GM18508 (cell line): ENCODE results near the gene FAM209B.
"Not testable (repeated sequence)": the region's sequence is repeated elsewhere in the genome, so short reads cannot be mapped to it uniquely, and the experiment has no call there.

ENCODE experiments used
- ATAC-seq: cut with Tn5 transposase; IDR thresholded peaks from one replicate; pipeline ENCODE4 v1.9.1; 2021; ENCODE audit warnings: moderate number of reproducible peaks; ENCODE audit not compliant: insufficient read depth, unreplicated experiment

Gene FAM209B, protein sequence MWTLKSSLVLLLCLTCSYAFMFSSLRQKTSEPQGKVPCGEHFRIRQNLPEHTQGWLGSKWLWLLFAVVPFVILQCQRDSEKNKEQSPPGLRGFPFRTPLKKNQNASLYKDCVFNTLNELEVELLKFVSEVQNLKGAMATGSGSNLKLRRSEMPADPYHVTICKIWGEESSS

GRCh38 chr20:56532946-56533345, at the start of gene FAM209B:
FAM209B (plus strand) TSS chr20:56533246; CDS start chr20:56533342, 96 bp downstream.
- ATAC-seq: not testable (repeated sequence)

DNA sequence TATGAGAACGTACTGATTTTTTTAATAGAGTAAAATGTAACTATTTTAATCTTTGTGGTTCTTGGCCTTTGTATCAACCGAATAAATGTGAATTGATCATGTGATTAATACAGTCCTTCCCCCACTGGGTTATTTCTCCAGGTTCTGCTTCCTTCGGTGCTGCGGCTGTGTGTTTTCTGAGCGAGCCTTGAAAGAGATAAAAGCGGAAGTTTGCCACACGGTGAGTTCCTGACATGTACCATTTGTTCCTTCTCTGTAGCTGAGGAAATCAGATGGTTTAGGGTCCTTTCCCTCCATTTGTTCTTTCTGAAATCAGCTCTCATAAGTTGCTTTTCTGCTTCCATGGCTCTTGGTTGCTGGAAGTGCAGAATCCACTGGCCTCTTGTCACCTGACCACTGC, 49.1 kb upstream of the FAM209B start:
- no peak for ATAC-seq

- ATAC-seq: no peak
Observed at GRCh38 chr20:56487216-56487615, 45.8 kb upstream of the FAM209B start.

- no peak for ATAC-seq
Observed at GRCh38 chr20:56488566-56488965, 44.5 kb upstream of the FAM209B start.

DNA sequence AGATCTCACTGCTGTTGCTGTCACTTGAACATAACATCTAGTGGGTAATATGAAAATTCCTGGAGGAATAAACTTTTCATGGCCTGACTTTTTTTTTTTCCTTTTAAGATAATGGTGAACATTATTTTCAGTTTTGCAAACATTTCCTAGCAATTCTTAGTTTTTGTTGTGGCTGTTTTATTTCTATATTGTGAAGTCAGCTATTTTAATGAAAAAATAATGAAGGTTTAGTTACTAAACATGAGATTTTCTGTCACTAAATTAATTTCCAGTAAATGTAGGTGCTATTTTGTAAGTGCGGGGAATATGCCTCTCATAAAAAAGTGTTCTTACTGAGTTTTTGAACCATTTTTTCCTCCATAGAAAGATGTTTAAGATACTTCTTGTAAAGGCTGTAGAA, 31.9 kb upstream of the FAM209B start:
- no peak for ATAC-seq

DNA sequence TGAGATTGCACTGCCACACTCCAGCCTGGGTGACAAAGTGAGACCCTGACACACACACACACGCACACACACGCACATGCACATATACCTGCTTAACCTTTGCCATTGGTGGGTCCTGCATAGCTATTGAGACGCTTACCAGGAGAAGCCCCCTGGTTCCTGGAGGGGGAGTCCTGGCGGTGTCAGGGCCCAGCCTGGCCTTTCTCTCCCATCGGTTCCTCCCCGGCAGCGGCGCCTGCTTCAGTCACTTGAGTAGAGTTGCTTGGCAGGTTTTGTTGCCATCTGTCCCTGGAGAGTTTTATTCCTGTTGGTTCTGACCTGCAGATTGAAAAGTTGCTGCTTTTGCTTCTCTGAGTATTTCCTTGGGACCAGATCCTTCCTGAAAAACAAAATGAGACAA, 29.1 kb upstream of the FAM209B start:
- no peak for ATAC-seq

DNA sequence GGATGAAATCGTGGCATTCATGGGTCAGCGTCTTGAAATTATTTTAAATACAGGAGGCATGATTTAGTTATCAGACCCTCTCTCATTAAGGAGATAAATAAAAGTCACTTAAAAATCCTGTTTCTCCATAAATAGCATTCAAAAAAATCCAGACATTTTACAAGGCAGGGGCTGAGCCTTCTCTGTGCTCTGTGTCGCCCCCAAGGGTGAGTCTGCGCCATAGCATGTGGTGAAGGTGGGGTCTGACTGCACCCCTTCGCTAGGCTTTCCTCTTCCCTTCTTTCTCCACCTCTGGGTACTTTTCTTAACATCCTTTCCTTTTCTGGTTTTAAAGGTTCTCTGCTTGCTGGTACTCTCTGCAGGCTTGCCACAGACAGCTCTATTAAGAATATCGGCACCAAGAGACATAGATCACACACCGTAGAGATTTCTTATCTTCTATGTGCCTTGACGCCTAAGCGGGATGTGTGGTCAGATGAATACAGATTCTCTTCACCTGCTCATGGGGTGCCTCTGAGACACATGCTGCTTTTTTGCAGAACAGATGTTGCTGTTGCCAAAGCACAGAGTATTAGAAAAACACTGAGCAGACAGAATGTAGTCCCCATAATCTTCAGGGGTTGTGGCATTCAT, 28.6 kb upstream of the FAM209B start:
- no peak for ATAC-seq

DNA sequence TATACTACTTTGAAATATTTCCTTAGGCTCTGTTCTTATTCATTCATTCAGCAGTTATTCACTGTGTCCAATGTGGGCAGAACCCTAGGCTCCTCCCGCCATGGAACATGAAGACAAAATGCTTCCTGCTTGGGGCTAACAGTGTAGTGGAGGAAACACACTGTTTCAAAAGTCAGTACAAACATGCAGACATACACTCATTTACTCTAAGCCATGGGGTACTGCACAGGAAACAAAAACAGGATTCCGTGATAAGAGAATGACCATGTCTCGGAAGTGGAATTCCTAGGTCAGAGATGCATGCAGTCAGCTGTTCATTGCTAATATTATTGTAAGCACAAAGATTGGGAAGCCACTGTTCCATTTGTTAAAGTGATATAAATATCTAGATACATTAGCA, 26.9 kb upstream of the FAM209B start:
- ATAC-seq: no peak

GRCh38 chr20:56511926-56512325, 21.1 kb upstream of the FAM209B start:
- ATAC-seq: no peak

DNA sequence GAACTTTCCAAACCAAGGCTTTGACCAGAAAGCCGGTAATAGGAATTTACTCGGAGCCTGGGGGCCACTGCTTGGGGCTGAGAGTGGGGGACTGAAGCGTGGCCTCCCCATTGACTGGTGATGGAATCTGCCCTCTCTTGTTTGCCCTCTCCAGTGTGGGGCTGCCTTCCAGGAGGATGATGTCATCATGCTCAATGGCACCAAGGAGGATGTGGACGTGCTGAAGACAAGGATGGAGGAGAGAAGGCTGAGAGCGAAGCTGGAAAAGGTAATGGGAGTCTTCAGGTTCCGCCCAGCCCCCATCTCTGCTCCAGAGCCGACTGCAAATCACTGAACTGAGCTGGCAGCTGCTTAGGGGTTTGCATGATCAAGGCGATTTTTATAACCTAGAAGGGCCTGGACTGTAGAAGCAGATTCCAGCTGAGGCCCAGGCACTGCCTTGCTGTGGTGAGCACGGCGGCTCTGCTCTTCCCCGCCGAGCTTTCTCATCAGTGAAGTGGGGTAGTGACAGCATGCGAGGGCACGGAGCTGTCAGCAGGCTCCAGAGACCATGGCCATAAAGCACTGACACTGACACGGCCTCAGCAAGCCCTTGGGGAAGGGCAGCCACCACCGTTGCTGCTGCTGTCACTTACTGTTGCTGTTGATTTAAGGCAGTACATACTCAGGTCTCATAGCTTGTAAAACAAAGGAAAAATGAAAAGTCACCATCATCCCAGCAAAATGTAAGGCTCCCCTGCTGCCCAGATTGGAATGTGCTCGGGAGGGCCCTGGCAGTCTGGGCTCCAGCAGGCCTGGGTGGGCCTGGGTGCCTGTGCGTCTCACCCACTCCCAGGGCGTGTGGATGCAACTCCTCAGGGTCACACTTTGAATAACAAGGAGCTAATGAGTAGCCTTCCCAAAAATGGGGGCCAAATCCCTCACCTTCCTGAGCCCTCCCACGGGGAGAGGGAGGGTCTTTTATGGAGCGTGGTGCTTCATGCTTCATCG, 19.6 kb upstream of the FAM209B start:
- ATAC-seq: no peak

DNA sequence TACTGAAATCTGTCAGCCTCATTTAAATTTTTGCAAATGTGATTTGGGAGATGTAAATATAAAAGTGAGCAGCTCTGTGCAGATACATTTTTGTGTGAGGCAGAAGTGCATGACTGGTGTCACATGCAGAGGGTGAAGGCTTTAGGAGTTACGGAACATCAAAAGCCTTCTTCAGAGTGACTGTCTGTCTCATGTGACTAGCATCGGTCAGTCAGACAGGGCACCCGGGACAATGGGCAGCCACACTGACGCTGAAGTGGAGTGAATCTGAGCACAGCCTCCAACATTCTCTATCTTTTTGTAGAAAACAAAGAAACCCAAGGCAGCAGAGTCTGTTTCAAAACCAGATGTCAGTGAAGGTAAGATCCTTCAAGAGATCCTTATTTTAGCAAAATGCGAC, 16.4 kb upstream of the FAM209B start:
- no peak for ATAC-seq

GRCh38 chr20:56517211-56517610, 15.8 kb upstream of the FAM209B start:
- no peak for ATAC-seq

DNA sequence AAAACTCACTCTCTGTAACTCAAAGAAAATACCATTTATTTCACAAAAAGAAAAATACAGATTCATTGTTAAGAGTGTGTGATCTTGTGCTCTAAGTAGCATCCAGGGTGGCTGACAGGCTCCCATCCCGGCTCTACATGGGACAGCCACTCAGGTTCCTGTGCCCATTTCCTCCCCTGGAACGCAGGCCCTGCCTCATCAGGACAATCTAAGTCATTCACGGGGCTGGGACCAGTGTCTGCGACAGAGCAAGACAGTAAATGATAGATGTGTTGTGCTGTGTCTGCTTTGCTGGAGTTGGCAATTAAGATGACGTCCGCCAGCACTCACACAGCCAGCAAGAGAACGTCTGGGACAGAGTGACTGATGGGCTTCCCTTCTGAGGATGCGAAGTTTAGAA, 15.4 kb upstream of the FAM209B start:
- ATAC-seq: no peak

GRCh38 chr20:56518126-56518525, 14.9 kb upstream of the FAM209B start:
- no peak for ATAC-seq

GRCh38 chr20:56518721-56519398, 14.2 kb upstream of the FAM209B start:
- ATAC-seq: no peak

GRCh38 chr20:56519551-56519950, 13.5 kb upstream of the FAM209B start:
- ATAC-seq: no peak

- ATAC-seq: no peak
Observed at GRCh38 chr20:56520180-56520579, 12.9 kb upstream of the FAM209B start.

GRCh38 chr20:56520746-56521354, 12.2 kb upstream of the FAM209B start:
- ATAC-seq: not testable (repeated sequence)

- ATAC-seq: no peak
Observed at GRCh38 chr20:56522311-56522710, 10.7 kb upstream of the FAM209B start.

GRCh38 chr20:56524444-56524843, 8.6 kb upstream of the FAM209B start, which contains the start of gene FAM209A:
FAM209A (plus strand) TSS chr20:56524744; CDS start chr20:56524809, 65 bp downstream.
- ATAC-seq: not testable (repeated sequence)
